Lung (tissue), 12 donors: ENCODE results near the gene TMEM30B. TPM values are rescaled to one million over a fixed set of nuclear protein-coding genes. Genes with fewer than 3 reads are reported as not detected.

Experiments used
- ATAC-seq: fragments of 200-7000 bp; cut with Tn5 transposase; one replicate; pipeline ENCODE4 v1.9.1; 2020; ENCODE audit warnings: moderate number of reproducible peaks; ENCODE audit not compliant: insufficient read depth, low FRiP score
- DNase-seq, 3 donors: peaks; one replicate each; pipeline ENCODE4 v3.0.0-alpha.2; 2013 to 2017
- H3K27ac ChIP-seq, 2 donors: one replicate each; pipeline ENCODE4 v1.5.1; 2013; ENCODE audit warnings: mild to moderate bottlenecking in 2 of 2, moderate library complexity in 2 of 2, control low read depth in 1 of 2, inconsistent platforms in 1 of 2, low read depth in 1 of 2, low read length in 1 of 2
- H3K27me3 ChIP-seq, 3 donors: one replicate each; pipeline ENCODE4 v1.5.1; 2013; ENCODE audit warnings: low read length in 2 of 3; ENCODE audit not compliant: control insufficient read depth in 3 of 3, insufficient read depth in 3 of 3
- H3K36me3 ChIP-seq, 4 donors: one replicate each; pipeline ENCODE4 v1.5.1; 2013; ENCODE audit warnings: low read length in 4 of 4, mild to moderate bottlenecking in 1 of 4, moderate library complexity in 1 of 4; ENCODE audit not compliant: control insufficient read depth in 4 of 4, insufficient read depth in 4 of 4
- H3K4me1 ChIP-seq, 5 donors: one replicate each; pipeline ENCODE4 v1.5.1; 2013; ENCODE audit warnings: low read length in 5 of 5, mild to moderate bottlenecking in 2 of 5, moderate library complexity in 1 of 5; ENCODE audit not compliant: control insufficient read depth in 5 of 5, insufficient read depth in 5 of 5
- H3K4me3 ChIP-seq: one replicate; pipeline ENCODE4 v1.5.1; 2013; ENCODE audit warnings: mild to moderate bottlenecking, control low read depth, moderate library complexity
- H3K9ac ChIP-seq, 2 donors: one replicate each; pipeline ENCODE4 v1.5.1; 2013; ENCODE audit warnings: low read length in 2 of 2, control low read depth in 1 of 2; ENCODE audit not compliant: insufficient read depth in 1 of 2
- H3K9me3 ChIP-seq, 4 donors: one replicate each; pipeline ENCODE4 v1.5.1; 2013; ENCODE audit warnings: low read length in 3 of 4, mild to moderate bottlenecking in 1 of 4, moderate library complexity in 1 of 4; ENCODE audit not compliant: control insufficient read depth in 4 of 4, insufficient read depth in 3 of 4
- CTCF ChIP-seq: IDR thresholded peaks from 2 replicates; pipeline ENCODE4 v1.5.1; 2012; ENCODE audit warnings: mild to moderate bottlenecking; ENCODE audit errors: control extremely low read depth, extremely low read depth
- WGBS, 2 donors: extraction: QIAGEN DNeasy Blood & Tissue Kit; methylation state at CpG; one replicate each; pipeline ENCODE4 v1.1.7; 2013; 5-methylcytosine and 5-hydroxymethylcytosine counted together
- polyA plus RNA-seq, 2 donors: library from polyadenylated mRNA; stranded (reverse); fragments of 200-250 nt; gene quantifications; one replicate each; pipeline ENCODE4 v1.2.1, GENCODE V29; 2013
- total RNA-seq, 2 donors: library from RNA; depleted of rRNA in 1 of 2; stranded (reverse); fragments of >200 nt in 1 of 2; gene quantifications; one replicate each; pipeline ENCODE4 v1.2.1, GENCODE V29; 2014 to 2021
- donor health status: control.
- donor health status: control.
- donor health status: Bipolar disorder and iron deficiency.
- donor health status: healthy.
- donor health status: DM: yes; HTN: yes; CAD: no.

TMEM30B gene
- total and polyA plus RNA-seq, 4 donors, result 14.4 to 24.3 (median 20.1) TPM

GRCh38 chr14:61328626-61329262 is 47.6 kb upstream of the TMEM30B start:
- ATAC-seq, result no peak
- no peak overlapping the region for H3K4me3 ChIP-seq
- H3K27me3 ChIP-seq, result peaks cover 0 to 4% (median 3%) of the 10 kb centered on the region in 3 donors
- no peak overlapping the region for H3K9ac ChIP-seq
- no peaks in the 10 kb centered on the region for H3K9me3 ChIP-seq
- peak overlapping the region; percentile 6 to 33 for H3K27ac ChIP-seq
- DNase-seq, result no peak
- TF ChIP-seq CTCF, result no peak
- H3K36me3 ChIP-seq, result no peaks in the 10 kb centered on the region
- 90 to 94% methylated on average over 4 of the region's 4 CpGs for WGBS, 2 donors
- H3K4me1 ChIP-seq, result peaks cover 0 to 3% (median 0%) of the 10 kb centered on the region in 5 donors

- ATAC-seq (no peak), DNase-seq (peak; percentile 47 to 76 (median 52))
- no peak overlapping the region for H3K9ac ChIP-seq
- 11 to 15% methylated on average over 4 of the region's 4 CpGs for WGBS, 2 donors
- no peak for TF ChIP-seq CTCF
- H3K9me3 ChIP-seq, result no peaks in the 10 kb centered on the region
- H3K27ac ChIP-seq, result peak overlapping the region in 1 of 2 donors; percentile 81
- H3K27me3 ChIP-seq, result peaks cover 0 to 21% (median 19%) of the 10 kb centered on the region in 3 donors
- no peaks in the 10 kb centered on the region for H3K36me3 ChIP-seq
- no peak overlapping the region for H3K4me3 ChIP-seq
- H3K4me1 ChIP-seq, result peaks cover 0 to 6% (median 3%) of the 10 kb centered on the region in 5 donors
These were observed 45.7 kb upstream of the TMEM30B start for GRCh38 chr14:61326847-61327246.

- TF ChIP-seq CTCF, result no peak
- Histone ChIP-seq H3K27me3 (peaks cover 0 to 24% (median 19%) of the 10 kb centered on the region in 3 donors), H3K4me3 (no peak overlapping the region), H3K9me3 (no peaks in the 10 kb centered on the region), H3K9ac (no peak overlapping the region), H3K4me1 (peaks cover 0 to 6% (median 3%) of the 10 kb centered on the region in 5 donors), H3K27ac (peak overlapping the region in 1 of 2 donors; percentile 69), H3K36me3 (no peaks in the 10 kb centered on the region)
- WGBS, 2 donors, result 88 to 95% methylated on average over 1 of the region's 1 CpG
- ATAC-seq (no peak), DNase-seq (no peak)
These were observed 45.0 kb upstream of the TMEM30B start for GRCh38 chr14:61326146-61326545.
